ENCODE data around the gene MAN2A1.

GRCh38 chr5:109676920-109677319 is 12.8 kb upstream of the MAN2A1 start:
- no peak for TF ChIP-seq POLR2AphosphoS5 (IDR thresholded peaks at IDR 0.05; ENCODE audit: borderline replicate concordance, low read depth, low read length)
- TF ChIP-seq EZH2 (IDR thresholded peaks at IDR 0.05): no peak

Measured in SK-N-MC (cell line).